Endothelial cell of umbilical vein (primary cell): ENCODE data around the gene ETV3L. TPM values are rescaled to one million over a fixed set of nuclear protein-coding genes. Genes with fewer than 3 reads are reported as not detected.

ENCODE experiments used
- BruUV-seq: library from RNA; stranded (reverse); fragments of 400-500 nt; replicated peaks from 2 replicates; lab custom pipeline; 2021; lab: Mats Ljungman, UMichigan
- CTCF ChIA-PET: fragments of 300-600, 350-600 bp; sonication (Branson Sonifier 250); formaldehyde crosslinking; loops from one replicate; lab custom pipeline; 2021; ENCODE audit warnings: antibody characterized with exemption, inconsistent platforms; lab: Charles Lee
- POLR2A ChIA-PET: fragments of 300-600, 350-600 bp; sonication (Branson Sonifier 250); formaldehyde crosslinking; loops from one replicate; lab custom pipeline; 2021; ENCODE audit warnings: antibody characterized with exemption, inconsistent platforms; lab: Charles Lee
- DNase-seq: peaks from one replicate; pipeline ENCODE4 v3.0.0-alpha.2; 2011; ENCODE audit warnings: low read depth, low spot score
- FAIRE-seq: peaks from 2 replicates; lab custom pipeline; 2011; peaks lifted over from hg19 to GRCh38; lab: Jason Lieb, UNC
- H2AFZ ChIP-seq: 2 replicates; pipeline ENCODE4 v1.6.0; 2012; ENCODE audit warnings: low read depth, low read length, control low read depth, inconsistent platforms
- H3K27ac ChIP-seq: 2 replicates; pipeline ENCODE4 v1.5.1; 2011; ENCODE audit warnings: low read depth, mild to moderate bottlenecking, control low read depth, low read length, moderate library complexity; ENCODE audit not compliant: insufficient read depth
- H3K27me3 ChIP-seq, 2 experiments: 2 replicates each; pipeline versions ENCODE4 v1.6.0 to v1.6.1; 2011; ENCODE audit warnings: low read length in 2 of 2, mixed read lengths in 1 of 2; ENCODE audit not compliant: control insufficient read depth in 2 of 2, insufficient read depth in 2 of 2
- H3K36me3 ChIP-seq, 2 experiments: 2 replicates in 1 of 2; 3 replicates in 1 of 2; pipeline ENCODE4 v1.5.1; 2011; ENCODE audit warnings: low read length in 2 of 2, mild to moderate bottlenecking in 1 of 2, moderate library complexity in 1 of 2; ENCODE audit not compliant: control insufficient read depth in 2 of 2, insufficient read depth in 2 of 2; ENCODE audit errors: extremely low read depth in 1 of 2
- H3K4me1 ChIP-seq: 3 replicates; pipeline ENCODE4 v1.5.1; 2011; ENCODE audit warnings: mild to moderate bottlenecking, low read length; ENCODE audit not compliant: control insufficient read depth, insufficient read depth; ENCODE audit errors: extremely low read depth
- H3K4me2 ChIP-seq: 2 replicates; pipeline ENCODE4 v1.6.1; 2011; ENCODE audit warnings: low read length, control low read depth, mixed read lengths; ENCODE audit not compliant: insufficient read depth
- H3K4me3 ChIP-seq, 3 experiments: fragments of 200-600 bp in 1 of 3; sonication (generic), shearing (Covaris generic) in 1 of 3; replicated peaks in 1 of 3; 2 replicates each; pipeline ENCODE4 v1.5.1; 2011 to 2016; ENCODE audit warnings: control low read depth in 3 of 3, low read length in 3 of 3, mild to moderate bottlenecking in 2 of 3, inconsistent platforms in 1 of 3, low read depth in 1 of 3, moderate library complexity in 1 of 3; ENCODE audit not compliant: insufficient read depth in 1 of 3
- H3K79me2 ChIP-seq: 2 replicates; pipeline ENCODE4 v1.6.0; 2012; ENCODE audit warnings: low read length, inconsistent platforms; ENCODE audit not compliant: control insufficient read depth, insufficient read depth
- H3K9ac ChIP-seq: replicated peaks from 2 replicates; pipeline ENCODE3; 2011; ENCODE audit warnings: low read length, control low read depth; ENCODE audit not compliant: insufficient read depth; ENCODE audit errors: extremely low read depth
- H3K9me1 ChIP-seq: replicated peaks from 3 replicates; pipeline ENCODE4 v1.6.0; 2011; ENCODE audit warnings: mild to moderate bottlenecking, low read length; ENCODE audit not compliant: control insufficient read depth, insufficient read depth; ENCODE audit errors: extremely low read depth
- H3K9me3 ChIP-seq: replicated peaks from 2 replicates; pipeline ENCODE4 v1.5.1; 2012; ENCODE audit warnings: low read length, inconsistent platforms; ENCODE audit not compliant: control insufficient read depth, insufficient read depth
- H4K20me1 ChIP-seq: replicated peaks from 2 replicates; pipeline ENCODE3; 2011; ENCODE audit warnings: mild to moderate bottlenecking, low read length; ENCODE audit not compliant: control insufficient read depth, insufficient read depth; ENCODE audit errors: extremely low read depth
- CTCF ChIP-seq, 2 donors: IDR thresholded peaks; 1 replicate in 1 of 2; 2 replicates in 1 of 2; pipeline ENCODE4 v1.5.1; 2011; ENCODE audit warnings: low read length in 2 of 2, mild to moderate bottlenecking in 2 of 2, moderate library complexity in 2 of 2, control low read depth in 1 of 2, inconsistent platforms in 1 of 2, low read depth in 1 of 2; ENCODE audit not compliant: insufficient read depth in 1 of 2; ENCODE audit errors: extremely low read depth in 1 of 2
- EZH2 ChIP-seq: IDR thresholded peaks from 2 replicates; pipeline ENCODE4 v1.6.1; 2012; ENCODE audit warnings: borderline replicate concordance, low read depth, mild to moderate bottlenecking, moderate library complexity, low read length, inconsistent platforms; ENCODE audit not compliant: severe bottlenecking
- FOS ChIP-seq: IDR thresholded peaks from 2 replicates; pipeline ENCODE4 v1.6.1; 2011; ENCODE audit warnings: mild to moderate bottlenecking, low read length, moderate library complexity, borderline replicate concordance; ENCODE audit not compliant: insufficient read depth
- GATA2 ChIP-seq: IDR thresholded peaks from 2 replicates; pipeline ENCODE4 v1.7.0; 2011; ENCODE audit warnings: low read depth, mild to moderate bottlenecking, moderate library complexity, mixed read lengths, low read length; ENCODE audit not compliant: insufficient read length, insufficient read depth
- JUN ChIP-seq: IDR thresholded peaks from 2 replicates; pipeline ENCODE4 v1.6.1; 2011; ENCODE audit warnings: borderline replicate concordance, low read depth; ENCODE audit not compliant: insufficient read length, insufficient read depth
- MAX ChIP-seq: IDR thresholded peaks from 2 replicates; pipeline ENCODE4 v1.6.1; 2011; ENCODE audit not compliant: insufficient read depth, insufficient read length
- MYC ChIP-seq: IDR thresholded peaks from one replicate; pipeline ENCODE4 v1.6.1; 2011; ENCODE audit warnings: mild to moderate bottlenecking, low read depth, low read length
- POLR2A ChIP-seq: IDR thresholded peaks from 2 replicates; pipeline ENCODE4 v1.6.1; 2012; ENCODE audit warnings: low read depth, mild to moderate bottlenecking, control low read depth, low read length
- POLR2AphosphoS5 ChIP-seq: IDR thresholded peaks from 2 replicates; pipeline ENCODE4 v1.6.1; 2012; ENCODE audit warnings: low read depth, mild to moderate bottlenecking, control low read depth, low read length, moderate library complexity; ENCODE audit not compliant: insufficient read depth
- dilution Hi-C: fragments of 300-500 bp; cut with MboI; formaldehyde crosslinking; loops from one replicate; pipeline ENCODE4 v1.15.0; 2019; ENCODE audit warnings: low sequenced_read_pairs; ENCODE audit not compliant: extremely low pct_ligation_motif_present
- intact Hi-C: fragments of 100-400 bp; cut with micrococcal nuclease; formaldehyde crosslinking; loops from one replicate; pipeline ENCODE4 v1.10.0; 2022
- polyA plus RNA-seq, 4 experiments: library from polyadenylated mRNA; depleted of rRNA in 3 of 4; stranded (reverse) in 3 of 4; unstranded in 1 of 4; fragments of >200 nt; gene quantifications; 2 replicates each; pipeline versions ENCODE4 v1.2.1 to v1.2.3, GENCODE V29; 2011 to 2012; ENCODE audit warnings: missing spikeins in 1 of 4
- total RNA-seq: library from RNA; stranded (reverse); gene quantifications from 2 replicates; pipeline ENCODE4 v1.2.3, GENCODE V29; 2021

ETV3L gene
- total and polyA plus RNA-seq, 2 donors (not counting 3 experiments of a cell fraction or from before 2014, with no cell fraction given) = not detected

- dilution Hi-C loops = no loop called here
- no TSS peak for BruUV-seq
These were observed 55.9 kb downstream of the ETV3L start for GRCh38 chr1:157043685-157044084.

More at GRCh38 chr1:157043685-157044084, 55.9 kb downstream of the ETV3L start:
- H3K9me3 ChIP-seq = no peaks in the 10 kb centered on the region
- no peaks in the 10 kb centered on the region for H3K36me3 ChIP-seq
- H3K4me2 ChIP-seq = peak overlapping the region; percentile 99
- H3K4me3 ChIP-seq = peak overlapping the region in 2 of 3 experiments; percentile 59 to 86
- TF ChIP-seq FOS = no peak
- no peak for TF ChIP-seq CTCF (IDR thresholded peaks at IDR 0.05; ENCODE audit: extremely low read depth in 1 of 2, insufficient read depth in 1 of 2, low read depth in 1 of 2, low read length in 2 of 2)
- no peak for TF ChIP-seq MYC
- TF ChIP-seq POLR2AphosphoS5 = no peak
- no peak for TF ChIP-seq POLR2A
- TF ChIP-seq MAX = no peak
- TF ChIP-seq EZH2 = no peak
- no peak for TF ChIP-seq JUN
- no peak for TF ChIP-seq GATA2
- POLR2A ChIA-PET = no interaction called here
- FAIRE-seq (no peak), DNase-seq (no peak)
- H3K27me3 ChIP-seq = peaks cover 0 to 4% of the 10 kb centered on the region in 2 experiments
- intact Hi-C loops = loop anchor here (5.0 kb wide), 1 partner anchor 41 kb away; no protein-coding TSS in a partner anchor
- H2AFZ ChIP-seq = no peak overlapping the region
- H3K4me1 ChIP-seq = peaks cover 35% of the 10 kb centered on the region
- H4K20me1 ChIP-seq = no peaks in the 10 kb centered on the region
- no peak overlapping the region for H3K9ac ChIP-seq
- no peak overlapping the region for H3K27ac ChIP-seq
- no peaks in the 10 kb centered on the region for H3K9me1 ChIP-seq
- CTCF ChIA-PET = interaction anchor here (1.0 to 1.6 kb wide), 3 partner anchors 18 to 47 kb away, joined by 3 to 8 read pairs (median 7); no protein-coding TSS in a partner anchor
- peaks cover 34% of the 10 kb centered on the region for H3K79me2 ChIP-seq
